ENCODE data around the gene FAM83D.

FAM83D gene

GRCh38 chr20:38999965-39000910 lies 74.0 kb downstream of the FAM83D start:
- no peak for TF ChIP-seq CTCF (IDR thresholded peaks at IDR 0.05; ENCODE audit: extremely low read depth, insufficient read depth, missing control alignments)
- DNase-seq (ENCODE audit: low spot score): no peak
- in situ Hi-C loops (cut with MboI; ENCODE audit: low pct_unique_long_range_greater_than_20kb, low sequenced_read_pairs, unreplicated experiment): no loop called here

Data from GM13977 (cell line).